Measurements from ENCODE around the gene CCDC60.

GRCh38 chr12:119475650-119476049, 141.1 kb downstream of the CCDC60 start:
- TF ChIP-seq CTCF (IDR thresholded peaks at IDR 0.05) (no peak), POLR2A (IDR thresholded peaks at IDR 0.05) (no peak), POLR2AphosphoS5 (IDR thresholded peaks at IDR 0.05) (no peak)

Data from breast epithelium (tissue), 3 donors.